RWPE2 (cell line): Measurements from ENCODE around the gene MT1F.

Experiments used
- ATAC-seq: fragments of 200-7000 bp; cut with Tn5 transposase; 3 replicates; pipeline ENCODE4 v1.9.1; 2021; ENCODE audit warnings: low read depth
- DNase-seq: peaks from one replicate; pipeline ENCODE4 v3.0.0-alpha.2; 2020; ENCODE audit warnings: low spot score
- H3K27ac ChIP-seq: fragments of 450-650 bp; 2 replicates; pipeline ENCODE4 v1.5.1; 2017; ENCODE audit warnings: mild to moderate bottlenecking; ENCODE audit not compliant: poor library complexity, severe bottlenecking
- H3K27me3 ChIP-seq: fragments of 250-450 bp; sonication (Bioruptor Pico); 2 replicates; pipeline ENCODE4 v1.5.1; 2021; ENCODE audit warnings: mild to moderate bottlenecking, moderate library complexity; ENCODE audit not compliant: insufficient read depth, poor library complexity, severe bottlenecking
- H3K36me3 ChIP-seq: fragments of 250-450 bp; sonication (Bioruptor Pico); 2 replicates; pipeline ENCODE4 v1.5.1; 2020; ENCODE audit warnings: low read depth, mild to moderate bottlenecking, moderate library complexity
- H3K4me1 ChIP-seq: fragments of 250-450 bp; sonication (Bioruptor Pico); 2 replicates; pipeline ENCODE4 v1.5.1; 2021; ENCODE audit warnings: mild to moderate bottlenecking, moderate library complexity; ENCODE audit not compliant: insufficient read depth, poor library complexity, severe bottlenecking
- H3K4me3 ChIP-seq: fragments of 250-450 bp; sonication (Bioruptor Pico); 2 replicates; pipeline ENCODE4 v1.5.1; 2021; ENCODE audit warnings: mild to moderate bottlenecking, moderate library complexity; ENCODE audit not compliant: severe bottlenecking
- H3K9me3 ChIP-seq: fragments of 250-450 bp; sonication (Bioruptor Pico); 2 replicates; pipeline ENCODE4 v1.5.1; 2021; ENCODE audit warnings: mild to moderate bottlenecking, moderate library complexity; ENCODE audit not compliant: severe bottlenecking
- CTCF ChIP-seq: fragments of 450-650 bp; IDR thresholded peaks from one replicate; pipeline ENCODE4 v1.5.1; 2017; ENCODE audit warnings: mild to moderate bottlenecking, moderate library complexity; ENCODE audit not compliant: poor library complexity, severe bottlenecking

MT1F gene

GRCh38 chr16:56643833-56644232, 13.9 kb upstream of the MT1F start:
- ATAC-seq (no peak), DNase-seq (no peak)
- no peaks in the 10 kb centered on the region for H3K27me3 ChIP-seq
- H3K27ac ChIP-seq: no peak overlapping the region
- no peaks in the 10 kb centered on the region for H3K36me3 ChIP-seq
- TF ChIP-seq CTCF: no peak
- H3K4me3 ChIP-seq: no peak overlapping the region
- no peaks in the 10 kb centered on the region for H3K9me3 ChIP-seq
- H3K4me1 ChIP-seq: no peaks in the 10 kb centered on the region

GRCh38 chr16:56645311-56645710, 12.4 kb upstream of the MT1F start:
- TF ChIP-seq CTCF: no peak
- ATAC-seq (no peak), DNase-seq (no peak)
- no peak overlapping the region for H3K27ac ChIP-seq
- peaks cover 14% of the 10 kb centered on the region for H3K4me1 ChIP-seq
- H3K27me3 ChIP-seq: no peaks in the 10 kb centered on the region
- no peak overlapping the region for H3K4me3 ChIP-seq
- H3K36me3 ChIP-seq: no peaks in the 10 kb centered on the region
- H3K9me3 ChIP-seq: no peaks in the 10 kb centered on the region

GRCh38 chr16:56645838-56646237, 11.9 kb upstream of the MT1F start:
- Histone ChIP-seq H3K27me3 (no peaks in the 10 kb centered on the region), H3K36me3 (no peaks in the 10 kb centered on the region), H3K27ac (no peak overlapping the region), H3K4me3 (no peak overlapping the region), H3K9me3 (no peaks in the 10 kb centered on the region), H3K4me1 (peaks cover 14% of the 10 kb centered on the region)
- DNase-seq: no peak
- no peak for ATAC-seq
- no peak for TF ChIP-seq CTCF

GRCh38 chr16:56647641-56648431, 9.9 kb upstream of the MT1F start:
- peaks cover 14% of the 10 kb centered on the region for H3K4me1 ChIP-seq
- TF ChIP-seq CTCF: no peak
- no peak overlapping the region for H3K27ac ChIP-seq
- no peak overlapping the region for H3K4me3 ChIP-seq
- H3K36me3 ChIP-seq: no peaks in the 10 kb centered on the region
- H3K27me3 ChIP-seq: no peaks in the 10 kb centered on the region
- DNase-seq: no peak
- ATAC-seq: no peak
- no peaks in the 10 kb centered on the region for H3K9me3 ChIP-seq

GRCh38 chr16:56649271-56649670, 8.5 kb upstream of the MT1F start:
- TF ChIP-seq CTCF: no peak
- Histone ChIP-seq H3K4me3 (no peak overlapping the region), H3K4me1 (peaks cover 14% of the 10 kb centered on the region), H3K27me3 (no peaks in the 10 kb centered on the region), H3K36me3 (no peaks in the 10 kb centered on the region), H3K27ac (peak overlapping the region; percentile 37), H3K9me3 (no peaks in the 10 kb centered on the region)
- ATAC-seq (peak; percentile 7; the same call in 1 of the 3 replicates), DNase-seq (no peak)
